ENCODE results near the gene TRIM22. TPM values are rescaled to one million over a fixed set of nuclear protein-coding genes. Genes with fewer than 3 reads are reported as not detected.
A peak's percentile ranks its signal among the peaks of the same experiment; 100 is the strongest.
"Not testable (repeated sequence)": the region's sequence is repeated elsewhere in the genome, so short reads cannot be mapped to it uniquely, and the experiment has no call there.

The TRIM22 gene, protein sequence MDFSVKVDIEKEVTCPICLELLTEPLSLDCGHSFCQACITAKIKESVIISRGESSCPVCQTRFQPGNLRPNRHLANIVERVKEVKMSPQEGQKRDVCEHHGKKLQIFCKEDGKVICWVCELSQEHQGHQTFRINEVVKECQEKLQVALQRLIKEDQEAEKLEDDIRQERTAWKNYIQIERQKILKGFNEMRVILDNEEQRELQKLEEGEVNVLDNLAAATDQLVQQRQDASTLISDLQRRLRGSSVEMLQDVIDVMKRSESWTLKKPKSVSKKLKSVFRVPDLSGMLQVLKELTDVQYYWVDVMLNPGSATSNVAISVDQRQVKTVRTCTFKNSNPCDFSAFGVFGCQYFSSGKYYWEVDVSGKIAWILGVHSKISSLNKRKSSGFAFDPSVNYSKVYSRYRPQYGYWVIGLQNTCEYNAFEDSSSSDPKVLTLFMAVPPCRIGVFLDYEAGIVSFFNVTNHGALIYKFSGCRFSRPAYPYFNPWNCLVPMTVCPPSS
- total RNA-seq (78.1 TPM), polyA plus RNA-seq (144 TPM)
- long read RNA-seq, donor 1, partial matches to known transcripts: 0 of 3 reads
- long read RNA-seq, donor 1, other reads (novel, unspliced or antisense): 0 of 3 reads
- long read RNA-seq, donor 2: 0 reads
- long read RNA-seq, donor 3, transcript TRIM22-201 (8 exons, 2,989 nt): major isoform, 14 of 41 reads
- long read RNA-seq, donor 3, transcript TRIM22-209 (2 exons, 926 nt): minor isoform, 7 of 41 reads
- long read RNA-seq, donor 3, partial matches to known transcripts: 20 of 41 reads
- long read RNA-seq, donor 3, other reads (novel, unspliced or antisense): 0 of 41 reads
- long read RNA-seq, donor 4, partial matches to known transcripts: 0 of 4 reads
- long read RNA-seq, donor 4, other reads (novel, unspliced or antisense): 0 of 4 reads
- long read RNA-seq, donor 5, transcript TRIM22-209 (2 exons, 926 nt): minor isoform, 7 of 24 reads
- long read RNA-seq, donor 5, transcript TRIM22-201 (8 exons, 2,989 nt): major isoform, 9 of 24 reads
- long read RNA-seq, donor 5, partial matches to known transcripts: 8 of 24 reads
- long read RNA-seq, donor 5, other reads (novel, unspliced or antisense): 0 of 24 reads
- long read RNA-seq, donor 6, transcript TRIM22-201 (8 exons, 2,989 nt): major isoform, 7 of 9 reads
- long read RNA-seq, donor 6, partial matches to known transcripts: 0 of 9 reads
- long read RNA-seq, donor 6, other reads (novel, unspliced or antisense): 0 of 9 reads
- long read RNA-seq, donor 7, partial matches to known transcripts: 0 of 7 reads
- long read RNA-seq, donor 7, other reads (novel, unspliced or antisense): 0 of 7 reads
- long read RNA-seq, donor 8, partial matches to known transcripts: 0 of 5 reads
- long read RNA-seq, donor 8, other reads (novel, unspliced or antisense): 0 of 5 reads
- long read RNA-seq, donor 9, transcript TRIM22-201 (8 exons, 2,989 nt): major isoform, 6 of 6 reads
- long read RNA-seq, donor 9, partial matches to known transcripts: 0 of 6 reads
- long read RNA-seq, donor 9, other reads (novel, unspliced or antisense): 0 of 6 reads
- long read RNA-seq, donor 10, transcript TRIM22-201 (8 exons, 2,989 nt): major isoform, 8 of 13 reads
- long read RNA-seq, donor 10, partial matches to known transcripts: 5 of 13 reads
- long read RNA-seq, donor 10, other reads (novel, unspliced or antisense): 0 of 13 reads

GRCh38 chr11:5689551-5689983, at the start of gene TRIM22:
Gene TRIM22 (plus strand): TSS chr11:5689790. CDS start chr11:5696233, 6,443 bp downstream.
- H3K36me3 ChIP-seq (ENCODE audit: control insufficient read depth in 2 of 2, insufficient read depth in 2 of 2, low read length in 1 of 2): peaks cover 0 to 3% of the 10 kb centered on the region in 2 donors
- under 1% methylated on average over 2 of the region's 2 CpGs for WGBS
- DNase-seq (ENCODE audit: low read depth in 6 of 9, low spot score in 9 of 9): peak in 8 of 9 donors; percentile 39 to 82 (median 57)
- H3K27me3 ChIP-seq (ENCODE audit: control insufficient read depth in 2 of 2, insufficient read depth in 1 of 2, low read length in 1 of 2): no peaks in the 10 kb centered on the region
- peaks cover 4 to 17% of the 10 kb centered on the region in 2 donors for H3K4me1 ChIP-seq (ENCODE audit: control insufficient read depth in 2 of 2, insufficient read depth in 2 of 2, low read length in 2 of 2)
- peak within 1 kb of the TSS; percentile 55 to 81 for H3K4me3 ChIP-seq (ENCODE audit: low read length in 2 of 2)
- H3K9me3 ChIP-seq (ENCODE audit: control insufficient read depth in 2 of 2, insufficient read depth in 1 of 2, low read length in 1 of 2): no peaks in the 10 kb centered on the region
- H3K27ac ChIP-seq (ENCODE audit: low read depth in 1 of 2, low read length in 1 of 2): peak within 1 kb of the TSS; percentile 92 to 98

GRCh38 chr11:5639953-5640352, 49.6 kb upstream of the TRIM22 start:
- Histone ChIP-seq H3K36me3 (ENCODE audit: control insufficient read depth in 2 of 2, insufficient read depth in 2 of 2, low read length in 1 of 2) (peaks cover 4 to 8% of the 10 kb centered on the region in 2 donors), H3K4me3 (ENCODE audit: low read length in 2 of 2) (no peak overlapping the region)

GRCh38 chr11:5643585-5643984, 46.0 kb upstream of the TRIM22 start:
- H3K4me1 ChIP-seq (ENCODE audit: control insufficient read depth in 2 of 2, insufficient read depth in 2 of 2, low read length in 2 of 2): no peaks in the 10 kb centered on the region
- H3K27ac ChIP-seq (ENCODE audit: low read depth in 1 of 2, low read length in 1 of 2): no peak overlapping the region
- no peak for DNase-seq (ENCODE audit: low read depth in 6 of 9, low spot score in 9 of 9)
- H3K4me3 ChIP-seq (ENCODE audit: low read length in 2 of 2): no peak overlapping the region
- H3K27me3 ChIP-seq (ENCODE audit: control insufficient read depth in 2 of 2, insufficient read depth in 1 of 2, low read length in 1 of 2): no peaks in the 10 kb centered on the region
- H3K9me3 ChIP-seq (ENCODE audit: control insufficient read depth in 2 of 2, insufficient read depth in 1 of 2, low read length in 1 of 2): no peaks in the 10 kb centered on the region
- peaks cover 4 to 8% of the 10 kb centered on the region in 2 donors for H3K36me3 ChIP-seq (ENCODE audit: control insufficient read depth in 2 of 2, insufficient read depth in 2 of 2, low read length in 1 of 2)

More at GRCh38 chr11:5639953-5640352, 49.6 kb upstream of the TRIM22 start:
- Histone ChIP-seq H3K27me3 (ENCODE audit: control insufficient read depth in 2 of 2, insufficient read depth in 1 of 2, low read length in 1 of 2) (no peaks in the 10 kb centered on the region), H3K9me3 (ENCODE audit: control insufficient read depth in 2 of 2, insufficient read depth in 1 of 2, low read length in 1 of 2) (no peaks in the 10 kb centered on the region), H3K27ac (ENCODE audit: low read depth in 1 of 2, low read length in 1 of 2) (no peak overlapping the region), H3K4me1 (ENCODE audit: control insufficient read depth in 2 of 2, insufficient read depth in 2 of 2, low read length in 2 of 2) (no peaks in the 10 kb centered on the region)
- no peak for DNase-seq (ENCODE audit: low read depth in 6 of 9, low spot score in 9 of 9)
- 99% methylated on average over 1 of the region's 1 CpG for WGBS

DNA sequence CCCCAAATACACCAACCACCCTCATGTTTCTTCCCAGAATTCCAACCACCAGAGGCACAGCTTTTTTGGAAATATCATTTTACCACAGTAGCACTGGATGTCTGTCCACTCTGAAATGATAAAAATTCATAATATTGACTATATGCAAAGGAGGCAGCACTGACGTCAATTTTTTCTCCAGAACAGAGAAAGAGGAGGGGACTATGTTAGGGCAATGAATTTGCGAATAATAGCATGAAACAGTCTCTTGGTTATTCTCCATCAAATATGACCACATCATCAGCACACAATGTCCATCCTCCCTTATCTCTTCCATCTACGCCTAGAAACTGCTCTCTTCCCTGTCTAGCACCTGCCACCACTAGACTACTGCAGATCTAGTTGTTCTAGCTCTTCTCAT, 43.5 kb upstream of the TRIM22 start:
- WGBS: over 99% methylated on average over 3 of the region's 3 CpGs
- H3K4me3 ChIP-seq (ENCODE audit: low read length in 2 of 2): no peak overlapping the region
- no peaks in the 10 kb centered on the region for H3K9me3 ChIP-seq (ENCODE audit: control insufficient read depth in 2 of 2, insufficient read depth in 1 of 2, low read length in 1 of 2)

DNA sequence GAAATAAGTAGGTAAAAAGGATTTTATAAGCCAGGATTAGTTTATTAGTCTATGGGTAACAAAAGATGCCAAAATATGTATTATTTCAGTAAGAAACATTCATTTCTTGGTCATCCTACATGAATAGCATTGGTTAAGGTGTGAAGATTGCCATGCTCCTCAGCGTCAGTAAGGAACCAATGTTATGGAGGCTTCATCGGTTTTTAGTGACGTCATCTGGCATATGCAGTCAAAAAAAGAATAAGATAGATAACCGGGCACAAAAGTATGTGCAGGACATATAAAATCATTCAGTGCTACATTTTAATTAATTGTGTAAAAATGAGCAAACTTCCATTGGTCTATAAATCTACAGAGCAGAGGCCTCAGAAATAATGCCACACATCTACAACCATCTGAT, 34.1 kb upstream of the TRIM22 start:
- no peaks in the 10 kb centered on the region for H3K36me3 ChIP-seq (ENCODE audit: control insufficient read depth in 2 of 2, insufficient read depth in 2 of 2, low read length in 1 of 2)
- no peaks in the 10 kb centered on the region for H3K27me3 ChIP-seq (ENCODE audit: control insufficient read depth in 2 of 2, insufficient read depth in 1 of 2, low read length in 1 of 2)
- H3K4me3 ChIP-seq (ENCODE audit: low read length in 2 of 2): no peak overlapping the region
- WGBS: over 99% methylated on average over 4 of the region's 4 CpGs
- no peak overlapping the region for H3K27ac ChIP-seq (ENCODE audit: low read depth in 1 of 2, low read length in 1 of 2)
- no peaks in the 10 kb centered on the region for H3K4me1 ChIP-seq (ENCODE audit: control insufficient read depth in 2 of 2, insufficient read depth in 2 of 2, low read length in 2 of 2)
- H3K9me3 ChIP-seq (ENCODE audit: control insufficient read depth in 2 of 2, insufficient read depth in 1 of 2, low read length in 1 of 2): peaks cover 0 to 1% of the 10 kb centered on the region in 2 donors
- no peak for DNase-seq (ENCODE audit: low read depth in 6 of 9, low spot score in 9 of 9)

More for the DNA sequence above, 43.5 kb upstream of the TRIM22 start:
- DNase-seq (ENCODE audit: low read depth in 6 of 9, low spot score in 9 of 9): no peak
- no peak overlapping the region for H3K27ac ChIP-seq (ENCODE audit: low read depth in 1 of 2, low read length in 1 of 2)
- no peaks in the 10 kb centered on the region for H3K4me1 ChIP-seq (ENCODE audit: control insufficient read depth in 2 of 2, insufficient read depth in 2 of 2, low read length in 2 of 2)
- peaks cover 4 to 8% of the 10 kb centered on the region in 2 donors for H3K36me3 ChIP-seq (ENCODE audit: control insufficient read depth in 2 of 2, insufficient read depth in 2 of 2, low read length in 1 of 2)
- H3K27me3 ChIP-seq (ENCODE audit: control insufficient read depth in 2 of 2, insufficient read depth in 1 of 2, low read length in 1 of 2): no peaks in the 10 kb centered on the region

- DNase-seq (ENCODE audit: low read depth in 6 of 9, low spot score in 9 of 9); H3K36me3 ChIP-seq (ENCODE audit: control insufficient read depth in 2 of 2, insufficient read depth in 2 of 2, low read length in 1 of 2): not testable (repeated sequence)
- 99% methylated on average over 2 of the region's 2 CpGs for WGBS
Observed at GRCh38 chr11:5656956-5657355, 32.6 kb upstream of the TRIM22 start.

DNA sequence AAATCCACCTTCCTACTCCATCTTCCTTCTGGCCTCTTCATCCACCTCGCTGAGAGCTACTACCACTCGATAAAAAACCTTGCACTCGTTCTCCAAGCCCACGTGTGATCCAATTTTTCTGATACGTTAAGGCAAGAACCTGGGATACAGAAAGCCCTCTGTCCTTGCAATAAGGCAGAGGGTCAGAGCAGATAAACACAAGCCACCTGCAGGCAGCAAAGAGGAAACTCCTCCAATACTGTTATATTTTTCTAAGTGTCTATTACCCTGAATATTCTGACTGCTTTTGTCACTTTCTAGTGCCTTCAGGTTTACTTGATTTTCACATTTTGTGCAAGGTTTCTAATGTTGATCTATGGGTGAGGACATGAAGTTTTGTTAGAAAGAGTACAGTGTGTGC, 31.3 kb upstream of the TRIM22 start:
- Histone ChIP-seq H3K36me3 (ENCODE audit: control insufficient read depth in 2 of 2, insufficient read depth in 2 of 2, low read length in 1 of 2) (peaks cover 0 to 8% of the 10 kb centered on the region in 2 donors), H3K4me1 (ENCODE audit: control insufficient read depth in 2 of 2, insufficient read depth in 2 of 2, low read length in 2 of 2) (no peaks in the 10 kb centered on the region), H3K27me3 (ENCODE audit: control insufficient read depth in 2 of 2, insufficient read depth in 1 of 2, low read length in 1 of 2) (no peaks in the 10 kb centered on the region), H3K4me3 (ENCODE audit: low read length in 2 of 2) (no peak overlapping the region), H3K9me3 (ENCODE audit: control insufficient read depth in 2 of 2, insufficient read depth in 1 of 2, low read length in 1 of 2) (peaks cover 0 to 1% of the 10 kb centered on the region in 2 donors), H3K27ac (ENCODE audit: low read depth in 1 of 2, low read length in 1 of 2) (no peak overlapping the region)
- no peak for DNase-seq (ENCODE audit: low read depth in 6 of 9, low spot score in 9 of 9)
- 97% methylated on average over 5 of the region's 5 CpGs for WGBS

More at GRCh38 chr11:5656956-5657355, 32.6 kb upstream of the TRIM22 start:
- H3K4me3 ChIP-seq (ENCODE audit: low read length in 2 of 2); H3K4me1 ChIP-seq (ENCODE audit: control insufficient read depth in 2 of 2, insufficient read depth in 2 of 2, low read length in 2 of 2); H3K27ac ChIP-seq (ENCODE audit: low read depth in 1 of 2, low read length in 1 of 2); H3K27me3 ChIP-seq (ENCODE audit: control insufficient read depth in 2 of 2, insufficient read depth in 1 of 2, low read length in 1 of 2); H3K9me3 ChIP-seq (ENCODE audit: control insufficient read depth in 2 of 2, insufficient read depth in 1 of 2, low read length in 1 of 2): not testable (repeated sequence)

DNA sequence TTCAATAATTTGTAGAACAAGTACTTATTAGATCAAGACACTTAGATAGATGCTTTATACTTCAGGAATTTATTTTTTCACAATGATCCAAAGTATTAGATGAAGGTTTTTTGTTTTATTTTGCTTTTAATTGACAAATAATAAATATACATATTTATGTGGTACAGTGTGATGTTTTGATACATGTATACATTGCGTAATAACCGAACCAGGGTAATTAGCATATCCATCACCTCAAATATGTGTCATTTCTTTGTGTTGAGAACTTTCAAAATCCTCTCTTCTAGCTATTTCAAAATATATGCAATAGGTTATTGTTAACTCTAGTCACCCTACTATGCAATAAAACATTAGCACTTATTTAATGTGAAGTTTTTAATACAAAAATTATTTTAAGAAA, 26.1 kb upstream of the TRIM22 start:
- H3K9me3 ChIP-seq (ENCODE audit: control insufficient read depth in 2 of 2, insufficient read depth in 1 of 2, low read length in 1 of 2): no peaks in the 10 kb centered on the region
- no peaks in the 10 kb centered on the region for H3K27me3 ChIP-seq (ENCODE audit: control insufficient read depth in 2 of 2, insufficient read depth in 1 of 2, low read length in 1 of 2)
- no peak overlapping the region for H3K27ac ChIP-seq (ENCODE audit: low read depth in 1 of 2, low read length in 1 of 2)
- 98% methylated on average over 2 of the region's 2 CpGs for WGBS
- H3K4me3 ChIP-seq (ENCODE audit: low read length in 2 of 2): no peak overlapping the region
- no peak for DNase-seq (ENCODE audit: low read depth in 6 of 9, low spot score in 9 of 9)
- H3K36me3 ChIP-seq (ENCODE audit: control insufficient read depth in 2 of 2, insufficient read depth in 2 of 2, low read length in 1 of 2): peaks cover 10 to 26% of the 10 kb centered on the region in 2 donors
- H3K4me1 ChIP-seq (ENCODE audit: control insufficient read depth in 2 of 2, insufficient read depth in 2 of 2, low read length in 2 of 2): no peaks in the 10 kb centered on the region
